SHP77 (cell line): ENCODE measurements around the gene PI4K2A.
"Not testable (repeated sequence)": the region's sequence is repeated elsewhere in the genome, so short reads cannot be mapped to it uniquely, and the experiment has no call there.

Experiments
- DNase-seq, 2 experiments: peaks; one replicate each; lab custom pipeline; 2025; lab: John Stamatoyannopoulos, UW

The PI4K2A gene

GRCh38 chr10:97675222-97675621, 34.8 kb downstream of the PI4K2A start:
- no peak for DNase-seq

DNA sequence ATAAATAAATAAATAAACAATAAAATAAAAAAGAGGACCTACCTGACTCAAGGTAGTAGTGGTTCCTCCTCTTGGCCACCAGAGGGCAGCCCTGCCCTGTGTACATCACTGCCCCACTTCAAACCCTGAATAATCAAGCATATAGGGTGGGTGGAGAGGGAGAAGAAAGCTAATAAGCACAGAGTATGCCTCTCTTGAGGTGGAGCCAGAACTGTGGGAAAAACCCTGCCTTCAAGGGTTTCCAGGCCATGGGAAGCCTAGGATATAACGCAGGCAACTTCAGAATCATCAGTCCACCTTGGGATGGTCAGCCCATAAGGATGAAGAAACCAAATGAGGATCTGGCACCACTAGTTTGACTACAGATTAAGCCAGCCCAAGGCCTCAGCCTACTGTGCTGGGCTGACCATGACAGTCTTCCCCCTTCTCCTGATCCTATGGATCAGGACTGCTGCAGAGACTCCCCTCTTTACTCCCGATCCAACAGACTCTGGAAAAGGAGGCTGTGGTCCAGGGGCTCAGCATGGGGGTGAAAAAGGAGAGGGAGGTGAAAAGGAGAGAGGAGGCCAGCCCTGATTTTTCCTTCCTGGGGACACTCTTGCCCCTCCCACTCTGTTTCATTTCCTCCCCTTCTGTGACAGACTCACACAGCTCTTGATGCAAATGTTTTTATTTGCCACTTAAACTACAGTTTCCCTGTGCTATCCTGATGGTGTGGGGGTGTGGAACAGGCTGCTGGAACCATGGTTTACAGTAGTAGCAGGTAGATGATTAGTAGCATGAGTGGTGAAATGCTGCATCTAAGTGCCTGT, 36.5 kb downstream of the PI4K2A start:
- DNase-seq = peak; percentile 26 to 45

- no peak for DNase-seq
These were observed 39.1 kb downstream of the PI4K2A start for GRCh38 chr10:97679594-97679993.

- DNase-seq = no peak
These were observed 41.6 kb downstream of the PI4K2A start for GRCh38 chr10:97682042-97682441.

DNA sequence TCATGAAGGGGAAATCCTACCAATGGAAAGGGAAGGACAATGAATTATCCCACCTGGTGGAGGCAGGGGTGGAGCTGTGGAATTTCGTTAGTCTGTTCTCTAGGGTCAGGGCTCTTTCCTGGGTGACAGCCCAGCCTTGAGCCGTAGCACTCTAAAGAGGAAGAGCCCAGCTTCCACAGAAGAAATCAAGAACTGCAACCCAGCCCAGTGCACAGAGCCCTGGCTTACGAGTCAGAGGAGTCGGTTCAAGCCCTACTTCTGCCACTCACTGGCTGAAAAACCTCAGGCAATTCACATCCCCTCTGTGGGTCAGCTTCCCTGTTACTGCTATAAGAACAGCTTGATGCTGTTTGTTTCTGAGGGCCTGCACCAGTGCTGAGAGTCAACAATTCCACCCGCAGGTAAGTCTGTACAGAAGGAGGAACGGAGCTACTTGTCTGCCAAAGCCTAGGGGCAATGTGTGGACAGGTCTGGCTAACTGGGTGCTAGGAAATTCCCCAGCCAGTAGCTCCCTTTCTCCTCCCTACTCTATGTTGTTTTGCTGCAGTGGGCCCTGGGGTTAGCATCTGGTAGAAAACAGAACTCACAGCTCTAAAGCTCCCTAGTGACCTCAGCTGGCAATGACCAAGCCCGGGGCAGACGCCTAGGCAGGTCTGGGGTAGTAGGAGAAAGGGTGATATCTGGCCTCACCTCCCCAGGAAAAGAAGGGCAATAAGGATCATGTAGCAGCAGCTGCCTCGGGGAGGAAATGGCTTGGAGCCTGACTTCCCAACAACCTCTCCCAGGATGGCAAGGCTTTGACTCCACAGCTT, 43.3 kb downstream of the PI4K2A start:
- peak in 1 of 2 experiments; percentile 25 for DNase-seq

- DNase-seq = not testable (repeated sequence)
These were observed 43.9 kb downstream of the PI4K2A start for GRCh38 chr10:97684368-97684713.

DNA sequence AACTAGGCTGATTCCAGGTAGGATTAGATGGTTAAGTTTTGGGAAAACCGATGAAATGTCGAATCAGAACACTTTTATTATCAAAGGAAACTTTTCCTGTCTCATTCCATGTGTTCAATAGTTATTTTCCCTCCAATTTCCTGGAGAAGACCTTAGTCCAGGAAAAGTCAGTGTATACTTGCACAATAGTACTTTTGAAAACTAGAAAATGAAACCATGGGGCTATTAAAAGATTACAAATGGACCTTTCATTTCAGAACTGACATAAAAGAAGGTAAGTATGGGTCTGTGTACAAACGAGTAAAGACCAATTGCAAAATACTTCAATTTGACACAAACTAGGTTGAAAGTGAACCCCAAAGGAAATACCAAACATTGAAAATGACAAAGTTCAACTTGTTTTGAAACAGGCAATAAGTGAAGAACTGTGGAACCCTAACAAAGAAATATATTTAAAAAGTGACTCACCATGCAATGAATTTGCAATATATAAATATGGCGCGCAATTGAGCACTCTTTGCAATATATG, 44.5 kb downstream of the PI4K2A start:
- DNase-seq = no peak

GRCh38 chr10:97685395-97685958, 45.0 kb downstream of the PI4K2A start:
- peak; percentile 20 to 27 for DNase-seq

- no peak for DNase-seq
These were observed 46.0 kb downstream of the PI4K2A start for GRCh38 chr10:97686301-97686961.

- peak; percentile 93 to 99 for DNase-seq
These were observed 46.7 kb downstream of the PI4K2A start, which contains the start of gene AVPI1 for GRCh38 chr10:97686962-97687784. AVPI1 (minus strand) TSS chr10:97687241; CDS start chr10:97679905, 7,336 bp downstream.

DNA sequence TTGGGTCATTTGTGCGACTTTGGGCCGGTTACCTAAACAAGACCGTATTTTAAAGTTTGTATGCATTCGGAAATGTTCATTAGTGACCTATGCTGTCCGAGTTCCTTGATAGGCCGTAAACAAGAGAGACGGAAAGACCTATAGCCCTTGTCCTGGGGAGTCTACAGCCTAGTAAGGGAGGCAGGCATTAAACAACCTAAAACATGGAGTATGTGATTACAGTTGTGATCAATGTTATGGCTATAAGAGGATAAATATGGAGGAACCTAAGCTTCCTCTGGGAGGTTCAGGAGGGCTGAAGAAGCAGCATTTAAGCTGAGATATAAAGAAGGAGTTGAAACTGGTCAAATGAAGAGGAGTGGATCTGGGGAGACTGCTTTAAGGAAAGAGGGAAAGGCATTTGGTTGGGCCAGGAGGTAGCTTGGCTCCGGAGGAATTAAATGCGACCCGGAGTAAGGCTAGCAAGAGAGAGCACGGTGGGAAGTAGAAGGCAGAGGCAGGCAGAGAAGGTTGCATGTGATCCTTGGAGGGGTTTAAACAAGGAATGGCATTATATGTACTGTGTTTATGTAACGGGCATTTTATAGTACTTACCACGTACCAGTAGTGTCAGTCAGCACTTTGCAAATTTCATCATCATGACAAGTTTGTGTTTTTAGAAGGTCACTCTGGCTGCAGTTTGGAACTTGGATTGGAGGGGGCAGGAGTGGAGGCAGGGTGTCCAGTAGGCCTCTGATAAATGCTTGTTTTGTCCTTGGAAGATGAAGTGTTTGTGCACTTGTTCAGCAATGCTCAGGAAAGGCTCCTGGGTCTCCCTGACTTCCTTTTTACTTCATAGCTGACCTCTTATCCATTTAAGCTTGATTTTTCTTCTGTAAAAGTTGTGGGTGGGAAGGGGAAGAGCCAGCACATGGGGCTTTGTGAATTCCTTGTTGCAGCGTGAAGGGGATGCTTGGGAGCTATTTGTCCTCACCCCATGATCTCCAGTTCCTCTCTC, 47.6 kb downstream of the PI4K2A start:
- DNase-seq = peak in 1 of 2 experiments; percentile 10

DNA sequence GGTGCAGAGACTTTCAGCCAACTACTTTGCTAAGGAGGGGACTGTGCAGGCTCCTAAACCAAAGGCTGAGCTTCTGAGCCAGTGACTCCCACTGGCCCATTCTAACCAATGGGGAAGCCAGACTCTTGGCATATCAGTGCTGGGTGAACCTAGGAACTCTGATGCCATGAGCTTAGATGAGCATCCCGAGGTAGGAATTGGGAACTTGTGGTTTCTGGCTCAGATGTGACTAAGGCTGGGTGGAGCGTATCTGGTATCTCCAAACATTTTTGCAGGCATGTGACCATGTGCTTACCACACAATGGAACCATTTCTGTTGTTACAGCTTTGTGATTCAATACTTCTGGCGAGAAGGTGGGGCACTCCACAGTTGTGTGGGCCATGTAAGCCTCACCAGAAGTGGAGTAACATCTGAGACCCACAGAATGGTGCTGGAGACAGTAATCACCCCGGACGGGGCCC, 49.1 kb downstream of the PI4K2A start:
- no peak for DNase-seq

GRCh38 chr10:97690133-97690532, 49.7 kb downstream of the PI4K2A start:
- DNase-seq = no peak

DNA sequence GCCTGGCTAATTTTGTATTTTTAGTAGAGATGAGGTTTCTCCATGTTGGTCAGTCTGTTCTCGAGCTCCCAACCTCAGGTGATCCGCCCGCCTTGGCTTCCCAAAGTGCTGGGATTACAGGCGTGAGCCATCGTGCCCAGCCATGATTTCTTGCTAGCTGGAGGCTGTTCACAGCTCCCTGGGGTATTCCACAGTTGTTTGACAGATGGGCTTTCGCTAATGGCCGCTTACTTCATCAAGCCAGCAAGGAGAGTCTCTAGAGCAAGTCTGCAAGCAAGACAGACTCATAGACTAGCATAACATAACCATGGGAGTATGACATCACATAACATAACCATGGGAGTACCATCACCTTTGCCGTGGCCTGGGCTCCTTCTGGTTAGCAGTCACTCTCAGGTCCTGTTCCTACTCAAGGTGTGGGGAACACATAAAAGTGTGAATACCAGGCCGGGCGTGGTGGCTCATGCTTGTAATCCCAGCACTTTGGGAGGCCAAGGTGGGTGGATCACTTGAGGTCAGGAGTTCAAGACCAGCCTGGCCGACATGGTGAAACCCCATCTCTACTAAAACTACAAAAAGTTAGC, 57.7 kb downstream of the PI4K2A start:
- DNase-seq = not testable (repeated sequence)

DNA sequence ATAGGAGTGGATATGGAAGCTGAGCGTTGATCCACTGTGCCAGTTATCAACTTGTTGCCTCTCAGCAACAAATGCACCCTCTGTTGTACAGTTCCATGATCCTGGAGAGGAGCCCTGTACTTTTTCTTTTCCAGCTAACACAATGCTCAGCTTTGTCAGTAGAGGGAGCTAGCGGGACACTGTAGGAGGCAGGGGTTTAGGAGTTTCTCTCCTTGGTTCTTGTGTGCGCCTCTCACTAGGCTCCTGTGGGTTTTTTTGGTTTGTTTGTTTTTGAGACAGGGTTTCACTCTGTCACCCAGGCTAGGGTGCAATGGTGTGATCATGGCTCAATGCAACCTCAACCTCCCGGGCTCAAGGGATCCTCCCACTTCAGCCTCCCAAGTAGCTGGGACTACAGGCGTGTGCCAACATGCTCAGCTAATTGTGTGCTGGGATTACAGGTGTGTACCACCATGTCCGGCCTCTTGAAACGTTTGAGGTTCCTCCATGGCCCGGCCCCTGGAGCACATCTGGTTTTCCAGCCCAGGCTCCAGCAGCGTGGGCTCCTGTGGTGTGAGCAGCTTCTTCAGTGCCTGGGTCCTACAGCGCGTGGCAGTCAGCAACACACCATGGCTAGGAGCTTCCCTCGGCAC, 61.1 kb downstream of the PI4K2A start:
- peak; percentile 58 to 62 for DNase-seq

DNA sequence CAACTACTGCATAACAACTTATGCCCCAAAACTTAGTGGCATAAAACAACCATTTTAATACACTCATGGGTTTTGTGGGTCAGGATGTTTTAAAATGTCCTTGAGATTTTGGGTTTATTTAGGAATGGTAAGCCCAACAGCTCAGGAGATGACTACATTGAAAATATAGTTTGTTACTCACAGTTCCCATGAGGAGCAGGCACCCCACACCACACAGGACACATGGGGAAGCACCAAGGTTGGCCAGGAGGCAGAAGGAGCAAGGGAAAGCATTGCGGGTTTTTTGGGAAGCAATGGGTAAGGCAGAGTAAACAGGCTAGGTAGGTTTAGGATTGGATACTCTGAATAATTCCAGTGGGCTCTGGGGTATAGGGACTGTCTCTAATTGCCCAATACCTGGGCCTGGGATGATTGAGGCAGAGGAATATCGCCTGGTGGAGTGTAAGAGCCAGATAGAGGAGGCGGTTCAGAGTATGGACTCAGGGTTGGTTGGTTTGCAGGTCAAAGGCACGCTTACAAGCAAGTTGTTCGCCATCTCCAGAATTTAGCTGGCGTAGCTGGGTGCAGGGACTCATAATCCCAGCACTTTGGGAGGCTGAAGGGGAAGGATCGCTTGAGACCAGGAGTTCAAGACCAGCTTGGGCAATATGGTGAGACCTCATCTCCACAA, 63.1 kb downstream of the PI4K2A start:
- no peak for DNase-seq

GRCh38 chr10:97704341-97704740, 63.9 kb downstream of the PI4K2A start:
- no peak for DNase-seq

DNA sequence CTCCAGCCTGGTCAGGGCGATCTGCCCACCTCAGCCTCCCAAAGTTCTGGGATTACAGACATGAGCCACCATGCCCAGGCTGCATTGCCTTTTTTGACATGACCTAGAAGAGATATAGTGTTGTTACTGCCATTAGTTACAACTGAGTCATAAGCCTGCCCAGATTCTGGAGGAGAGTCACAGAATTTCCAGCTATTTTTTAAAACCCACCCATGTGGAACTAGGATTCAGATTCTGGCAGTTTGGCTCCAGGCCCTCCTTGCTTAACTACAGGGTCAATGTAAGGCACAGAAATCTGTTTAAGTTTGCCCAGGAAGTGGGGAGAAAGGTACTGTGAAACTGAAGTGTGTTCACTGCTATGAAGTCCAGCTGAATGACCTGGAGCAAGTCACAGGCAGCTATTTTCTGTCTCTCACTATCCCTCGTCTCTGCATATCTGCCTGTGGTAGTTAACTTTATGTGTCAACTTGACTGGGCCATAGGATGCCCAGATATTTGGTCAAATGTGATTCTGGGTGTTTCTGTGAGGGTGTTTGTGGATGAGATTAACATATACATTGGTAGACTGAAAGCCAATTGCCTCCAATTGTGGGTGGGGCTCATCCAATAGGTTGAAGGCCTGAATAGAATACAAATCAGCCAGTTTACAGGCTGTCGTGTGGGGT, 64.7 kb downstream of the PI4K2A start:
- DNase-seq = no peak
